ENCODE data around the gene RNF223.
"Not testable (repeated sequence)": the region's sequence is repeated elsewhere in the genome, so short reads cannot be mapped to it uniquely, and the experiment has no call there.

Gene RNF223

GRCh38 chr1:1062348-1063163 is 11.6 kb downstream of the RNF223 start:
- FAIRE-seq (no peak), DNase-seq (ENCODE audit: insufficient read length, low spot score) (no peak)

- no peak for FAIRE-seq
- no peak for DNase-seq (ENCODE audit: insufficient read length, low spot score)
These were observed 12.3 kb downstream of the RNF223 start for GRCh38 chr1:1061682-1062345.

- FAIRE-seq (no peak), DNase-seq (ENCODE audit: insufficient read length, low spot score) (no peak)
These were observed 13.7 kb downstream of the RNF223 start for GRCh38 chr1:1060281-1061000.

- peak; percentile 83 for DNase-seq (ENCODE audit: insufficient read length, low spot score)
- no peak for FAIRE-seq
These were observed 14.4 kb downstream of the RNF223 start for GRCh38 chr1:1059494-1060280.

GRCh38 chr1:1058921-1059493 is 15.1 kb downstream of the RNF223 start:
- FAIRE-seq (no peak), DNase-seq (ENCODE audit: insufficient read length, low spot score) (peak; percentile 48)

GRCh38 chr1:1058088-1058905 is 15.8 kb downstream of the RNF223 start:
- no peak for FAIRE-seq
- DNase-seq (ENCODE audit: insufficient read length, low spot score) = no peak

GRCh38 chr1:1057769-1058087 is 16.4 kb downstream of the RNF223 start:
- not testable (repeated sequence) for FAIRE-seq; DNase-seq (ENCODE audit: insufficient read length, low spot score)

GRCh38 chr1:1055841-1056736 is 18.0 kb downstream of the RNF223 start:
- FAIRE-seq (peak; percentile 42), DNase-seq (ENCODE audit: insufficient read length, low spot score) (no peak)

- no peak for FAIRE-seq
- DNase-seq (ENCODE audit: insufficient read length, low spot score) = no peak
These were observed 19.1 kb downstream of the RNF223 start for GRCh38 chr1:1054971-1055370.

GRCh38 chr1:1054099-1054700 is 19.9 kb downstream of the RNF223 start:
- no peak for FAIRE-seq
- no peak for DNase-seq (ENCODE audit: insufficient read length, low spot score)

GRCh38 chr1:1053682-1054081 is 20.4 kb downstream of the RNF223 start:
- FAIRE-seq (no peak), DNase-seq (ENCODE audit: insufficient read length, low spot score) (no peak)

- FAIRE-seq = no peak
- DNase-seq (ENCODE audit: insufficient read length, low spot score) = no peak
These were observed 21.1 kb downstream of the RNF223 start for GRCh38 chr1:1053022-1053421.

- no peak for DNase-seq (ENCODE audit: insufficient read length, low spot score)
- FAIRE-seq = no peak
These were observed 21.9 kb downstream of the RNF223 start for GRCh38 chr1:1052003-1052840.

- FAIRE-seq (no peak), DNase-seq (ENCODE audit: insufficient read length, low spot score) (no peak)
These were observed 22.8 kb downstream of the RNF223 start for GRCh38 chr1:1051127-1051810.

- FAIRE-seq (no peak), DNase-seq (ENCODE audit: insufficient read length, low spot score) (no peak)
These were observed 23.5 kb downstream of the RNF223 start for GRCh38 chr1:1050577-1051052.

GRCh38 chr1:1049318-1050165 is 24.6 kb downstream of the RNF223 start:
- DNase-seq (ENCODE audit: insufficient read length, low spot score) (no peak), FAIRE-seq (no peak)
